Neural progenitor cell (in vitro differentiated cells): ENCODE results near the gene DIDO1.

Experiments used
- CTCF ChIP-seq: fragments of 200-600 bp; sonication (generic); IDR thresholded peaks from 2 replicates; pipeline ENCODE4 v1.5.1; 2017; ENCODE audit warnings: antibody characterized with exemption, mild to moderate bottlenecking
- EZH2 ChIP-seq: fragments of 200-600 bp; sonication (generic); IDR thresholded peaks from 2 replicates; pipeline ENCODE4 v1.6.1; 2017; ENCODE audit warnings: antibody characterized with exemption, mild to moderate bottlenecking, moderate library complexity
- EZH2phosphoT487 ChIP-seq: fragments of 200-600 bp; sonication (generic); IDR thresholded peaks from 2 replicates; pipeline ENCODE4 v1.6.1; 2017; ENCODE audit warnings: antibody characterized with exemption

- TF ChIP-seq CTCF (no peak), EZH2 (no peak), EZH2phosphoT487 (no peak)
Observed at GRCh38 chr20:62923669-62924441, 2.5 kb downstream of the DIDO1 start.
